Stimulated activated CD4-positive, alpha-beta T cell treated with anti-CD3 and anti-CD28 coated beads, Interleukin-4, amount 100 ng/mL, for 1 hour (primary cell): Measurements from ENCODE around the gene OPN3.
A peak's percentile ranks its signal among the peaks of the same experiment; 100 is the strongest.
"Not testable (repeated sequence)": the region's sequence is repeated elsewhere in the genome, so short reads cannot be mapped to it uniquely, and the experiment has no call there.

Source experiments
- DNase-seq: peaks from one replicate; pipeline ENCODE4 v3.0.0-alpha.2; 2020

The OPN3 gene

GRCh38 chr1:241640149-241640866 lies at the start of gene OPN3, which contains the start of gene CHML:
Gene OPN3 (minus strand): TSS chr1:241640369. CDS start chr1:241640254, 115 bp downstream.
Gene CHML (minus strand): TSS chr1:241640369. CDS start chr1:241635766, 4,603 bp downstream.
- DNase-seq: peak; percentile 93

- DNase-seq: no peak
These were observed 48.8 kb upstream of the OPN3 start for GRCh38 chr1:241688940-241689368.

GRCh38 chr1:241684108-241684507 lies 43.9 kb upstream of the OPN3 start:
- DNase-seq: no peak

- DNase-seq: no peak
These were observed 42.8 kb upstream of the OPN3 start for GRCh38 chr1:241682921-241683320.

- not testable (repeated sequence) for DNase-seq
These were observed 41.8 kb upstream of the OPN3 start for GRCh38 chr1:241681861-241682448.

- DNase-seq: no peak
These were observed 39.8 kb upstream of the OPN3 start for GRCh38 chr1:241679961-241680360.

- no peak for DNase-seq
These were observed 39.2 kb upstream of the OPN3 start for GRCh38 chr1:241679404-241679803.

- DNase-seq: no peak
These were observed 38.4 kb upstream of the OPN3 start for GRCh38 chr1:241678536-241678935.

GRCh38 chr1:241677201-241677600 lies 37.0 kb upstream of the OPN3 start:
- no peak for DNase-seq

GRCh38 chr1:241675983-241676382 lies 35.8 kb upstream of the OPN3 start:
- no peak for DNase-seq

GRCh38 chr1:241674805-241675384 lies 34.7 kb upstream of the OPN3 start:
- no peak for DNase-seq

GRCh38 chr1:241672301-241672700 lies 32.1 kb upstream of the OPN3 start:
- no peak for DNase-seq

GRCh38 chr1:241666419-241666818 lies 26.2 kb upstream of the OPN3 start:
- DNase-seq: no peak

GRCh38 chr1:241660424-241660972 lies 20.3 kb upstream of the OPN3 start:
- DNase-seq: no peak

- DNase-seq: not testable (repeated sequence)
These were observed 18.8 kb upstream of the OPN3 start for GRCh38 chr1:241659016-241659415.

GRCh38 chr1:241658081-241658793 lies 18.1 kb upstream of the OPN3 start:
- DNase-seq: no peak

- DNase-seq: no peak
These were observed 14.5 kb upstream of the OPN3 start for GRCh38 chr1:241654641-241655040.

GRCh38 chr1:241654019-241654418 lies 13.8 kb upstream of the OPN3 start:
- DNase-seq: no peak

- no peak for DNase-seq
These were observed 11.8 kb upstream of the OPN3 start, which contains the start of gene WDR64 for GRCh38 chr1:241652012-241652411. Gene WDR64 (plus strand): TSS chr1:241652281. CDS start chr1:241652485, 204 bp downstream.

- no peak for DNase-seq
These were observed 8.0 kb upstream of the OPN3 start for GRCh38 chr1:241648159-241648558.

- no peak for DNase-seq
These were observed 7.5 kb upstream of the OPN3 start for GRCh38 chr1:241647658-241648057.

- no peak for DNase-seq
These were observed 6.0 kb upstream of the OPN3 start for GRCh38 chr1:241646201-241646600.

GRCh38 chr1:241645199-241645598 lies 5.0 kb upstream of the OPN3 start:
- DNase-seq: no peak
